ENCODE measurements around the gene PTPN11. TPM values are rescaled to one million over a fixed set of nuclear protein-coding genes. Genes with fewer than 3 reads are reported as not detected.

The PTPN11 gene
- total and polyA plus RNA-seq, 2 experiments from 2014 or later, result 40.9 to 55.8 TPM

DNA sequence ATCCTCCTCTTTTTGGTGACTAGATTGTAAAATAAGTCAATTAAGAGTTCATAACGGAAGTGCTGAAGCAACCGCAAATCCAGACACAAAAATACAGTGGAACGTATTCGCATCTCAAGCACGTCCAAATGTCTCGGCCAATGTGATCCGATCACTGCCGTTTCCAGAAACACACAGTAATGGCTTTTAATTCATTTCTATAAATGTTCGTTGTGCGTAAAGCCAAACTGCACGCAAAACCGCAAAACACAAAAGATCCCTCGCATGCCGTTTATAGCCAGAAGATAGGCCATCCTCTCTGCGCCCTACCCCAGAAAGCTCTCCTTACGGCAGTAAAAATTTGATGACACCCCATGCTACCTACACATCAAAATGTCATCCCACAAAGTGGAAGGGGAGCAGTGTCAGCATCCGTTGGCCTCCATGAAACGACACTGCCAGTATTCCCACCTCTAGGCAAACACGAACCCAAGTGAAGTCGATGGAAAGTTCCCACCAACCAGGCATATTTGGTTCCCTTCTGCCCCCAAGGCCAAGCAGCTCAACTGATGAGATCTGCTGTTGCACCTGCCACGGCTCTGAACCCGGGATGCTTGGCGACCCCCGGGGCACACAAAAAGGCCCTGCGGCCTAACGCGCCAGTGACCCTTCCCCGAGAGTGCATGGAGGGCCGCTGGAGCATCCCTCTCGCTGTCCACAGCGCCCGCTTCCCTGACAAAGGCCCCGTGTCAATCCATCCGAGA lies 37.9 kb upstream of the PTPN11 start:
- no peaks in the 10 kb centered on the region for H3K36me3 ChIP-seq
- no peak for DNase-seq (ENCODE audit: low read depth in 1 of 2, low spot score in 1 of 2)
- no peaks in the 10 kb centered on the region for H3K4me1 ChIP-seq (ENCODE audit: low read depth)
- peak overlapping the region; percentile 90 for H3K27ac ChIP-seq
- H3K4me3 ChIP-seq, result peak overlapping the region; percentile 83
- H3K27me3 ChIP-seq, result no peaks in the 10 kb centered on the region
- TF ChIP-seq CTCF (IDR thresholded peaks at IDR 0.05; ENCODE audit: low read depth, low read length), result no peak
- no peaks in the 10 kb centered on the region for H3K9me3 ChIP-seq (ENCODE audit: low read depth)

- no peaks in the 10 kb centered on the region for H3K9me3 ChIP-seq (ENCODE audit: low read depth)
- H3K4me3 ChIP-seq, result peak overlapping the region; percentile 83
- H3K27me3 ChIP-seq, result no peaks in the 10 kb centered on the region
- H3K27ac ChIP-seq, result peak overlapping the region; percentile 90
- H3K4me1 ChIP-seq (ENCODE audit: low read depth), result no peaks in the 10 kb centered on the region
- peak in 1 of 2 donors; percentile 10 for DNase-seq (ENCODE audit: low read depth in 1 of 2, low spot score in 1 of 2)
- no peaks in the 10 kb centered on the region for H3K36me3 ChIP-seq
- no peak for TF ChIP-seq CTCF (IDR thresholded peaks at IDR 0.05; ENCODE audit: low read depth, low read length)
These were observed 37.3 kb upstream of the PTPN11 start for GRCh38 chr12:112381406-112381882.

GRCh38 chr12:112381883-112382796 lies 36.6 kb upstream of the PTPN11 start, which contains the start of gene HECTD4:
TSS of gene HECTD4 (minus strand) at chr12:112382431. CDS start at chr12:112382128, 303 bp downstream.
- peak; percentile 90 to 99 for DNase-seq (ENCODE audit: low read depth in 1 of 2, low spot score in 1 of 2)
- H3K27me3 ChIP-seq, result no peaks in the 10 kb centered on the region
- TF ChIP-seq CTCF (IDR thresholded peaks at IDR 0.05; ENCODE audit: low read depth, low read length), result no peak
- peak within 1 kb of the TSS; percentile 83 for H3K4me3 ChIP-seq
- peak within 1 kb of the TSS; percentile 90 for H3K27ac ChIP-seq
- H3K36me3 ChIP-seq, result no peaks in the 10 kb centered on the region
- H3K4me1 ChIP-seq (ENCODE audit: low read depth), result no peaks in the 10 kb centered on the region
- no peaks in the 10 kb centered on the region for H3K9me3 ChIP-seq (ENCODE audit: low read depth)

- Histone ChIP-seq H3K4me3 (peak overlapping the region; percentile 83), H3K9me3 (ENCODE audit: low read depth) (no peaks in the 10 kb centered on the region), H3K27ac (peak overlapping the region; percentile 90), H3K36me3 (no peaks in the 10 kb centered on the region), H3K27me3 (no peaks in the 10 kb centered on the region), H3K4me1 (ENCODE audit: low read depth) (no peaks in the 10 kb centered on the region)
- no peak for DNase-seq (ENCODE audit: low read depth in 1 of 2, low spot score in 1 of 2)
- no peak for TF ChIP-seq CTCF (IDR thresholded peaks at IDR 0.05; ENCODE audit: low read depth, low read length)
These were observed 35.9 kb upstream of the PTPN11 start for GRCh38 chr12:112382866-112383265.

DNA sequence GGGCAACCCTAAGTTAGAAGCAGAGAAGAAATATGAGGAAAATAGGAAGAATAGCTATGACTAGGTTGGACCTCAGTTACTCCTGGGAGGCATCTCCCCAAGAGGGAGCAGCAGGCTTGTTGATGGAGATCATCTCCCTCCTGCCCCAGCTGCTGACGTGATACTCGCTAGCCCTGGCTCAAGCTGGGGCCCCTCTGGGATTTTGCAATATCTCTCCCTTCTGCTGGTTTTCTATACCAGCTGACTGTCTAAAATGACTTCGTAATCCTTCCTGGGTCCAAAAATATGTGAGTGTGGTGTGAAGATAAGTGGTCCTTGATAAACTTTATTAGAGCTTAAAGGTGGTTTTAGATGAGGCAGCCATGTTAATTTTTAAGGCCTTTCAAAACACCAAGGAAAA lies 32.0 kb upstream of the PTPN11 start:
- Histone ChIP-seq H3K4me1 (ENCODE audit: low read depth) (no peaks in the 10 kb centered on the region), H3K9me3 (ENCODE audit: low read depth) (no peaks in the 10 kb centered on the region), H3K4me3 (no peak overlapping the region), H3K27ac (no peak overlapping the region), H3K27me3 (peaks cover 3% of the 10 kb centered on the region), H3K36me3 (no peaks in the 10 kb centered on the region)
- no peak for TF ChIP-seq CTCF (IDR thresholded peaks at IDR 0.05; ENCODE audit: low read depth, low read length)
- DNase-seq (ENCODE audit: low read depth in 1 of 2, low spot score in 1 of 2), result peak in 1 of 2 donors; percentile 93
